Measurements from ENCODE around the gene TLK2.
A peak's percentile ranks its signal among the peaks of the same experiment; 100 is the strongest.
"Not testable (repeated sequence)": the region's sequence is repeated elsewhere in the genome, so short reads cannot be mapped to it uniquely, and the experiment has no call there.

The TLK2 gene

GRCh38 chr17:62464422-62464821 is 14.2 kb upstream of the TLK2 start:
- H3K27me3 ChIP-seq (ENCODE audit: control insufficient read depth, insufficient read depth, low read length); DNase-seq (ENCODE audit: low read depth, low spot score); H3K36me3 ChIP-seq (ENCODE audit: control insufficient read depth, insufficient read depth, low read length); H3K27ac ChIP-seq (ENCODE audit: low read length); H3K4me1 ChIP-seq (ENCODE audit: control insufficient read depth, insufficient read depth, low read length); H3K9me3 ChIP-seq (ENCODE audit: control insufficient read depth, insufficient read depth, low read length); H3K4me3 ChIP-seq (ENCODE audit: low read length): not testable (repeated sequence)
- WGBS (ENCODE audit: insufficient coverage, insufficient read length): no CpG with 5 or more reads among the region's 3 CpGs

GRCh38 chr17:62465271-62465670 is 13.4 kb upstream of the TLK2 start:
- DNase-seq (ENCODE audit: low read depth, low spot score); H3K4me1 ChIP-seq (ENCODE audit: control insufficient read depth, insufficient read depth, low read length); H3K27ac ChIP-seq (ENCODE audit: low read length); H3K4me3 ChIP-seq (ENCODE audit: low read length); H3K9me3 ChIP-seq (ENCODE audit: control insufficient read depth, insufficient read depth, low read length); H3K36me3 ChIP-seq (ENCODE audit: control insufficient read depth, insufficient read depth, low read length); H3K27me3 ChIP-seq (ENCODE audit: control insufficient read depth, insufficient read depth, low read length): not testable (repeated sequence)
- WGBS (ENCODE audit: insufficient coverage, insufficient read length): no CpG with 5 or more reads among the region's 7 CpGs

GRCh38 chr17:62470666-62471379 is 7.8 kb upstream of the TLK2 start:
- not testable (repeated sequence) for H3K27me3 ChIP-seq (ENCODE audit: control insufficient read depth, insufficient read depth, low read length); H3K9me3 ChIP-seq (ENCODE audit: control insufficient read depth, insufficient read depth, low read length); H3K27ac ChIP-seq (ENCODE audit: low read length); H3K4me3 ChIP-seq (ENCODE audit: low read length); DNase-seq (ENCODE audit: low read depth, low spot score); H3K36me3 ChIP-seq (ENCODE audit: control insufficient read depth, insufficient read depth, low read length); H3K4me1 ChIP-seq (ENCODE audit: control insufficient read depth, insufficient read depth, low read length)
- no CpG with 5 or more reads among the region's 8 CpGs for WGBS (ENCODE audit: insufficient coverage, insufficient read length)

- not testable (repeated sequence) for DNase-seq (ENCODE audit: low read depth, low spot score); H3K27ac ChIP-seq (ENCODE audit: low read length); H3K27me3 ChIP-seq (ENCODE audit: control insufficient read depth, insufficient read depth, low read length); H3K4me1 ChIP-seq (ENCODE audit: control insufficient read depth, insufficient read depth, low read length); H3K4me3 ChIP-seq (ENCODE audit: low read length); H3K36me3 ChIP-seq (ENCODE audit: control insufficient read depth, insufficient read depth, low read length); H3K9me3 ChIP-seq (ENCODE audit: control insufficient read depth, insufficient read depth, low read length)
- no CpG with 5 or more reads among the region's 9 CpGs for WGBS (ENCODE audit: insufficient coverage, insufficient read length)
Measured at GRCh38 chr17:62471380-62471880, 7.2 kb upstream of the TLK2 start.

DNA sequence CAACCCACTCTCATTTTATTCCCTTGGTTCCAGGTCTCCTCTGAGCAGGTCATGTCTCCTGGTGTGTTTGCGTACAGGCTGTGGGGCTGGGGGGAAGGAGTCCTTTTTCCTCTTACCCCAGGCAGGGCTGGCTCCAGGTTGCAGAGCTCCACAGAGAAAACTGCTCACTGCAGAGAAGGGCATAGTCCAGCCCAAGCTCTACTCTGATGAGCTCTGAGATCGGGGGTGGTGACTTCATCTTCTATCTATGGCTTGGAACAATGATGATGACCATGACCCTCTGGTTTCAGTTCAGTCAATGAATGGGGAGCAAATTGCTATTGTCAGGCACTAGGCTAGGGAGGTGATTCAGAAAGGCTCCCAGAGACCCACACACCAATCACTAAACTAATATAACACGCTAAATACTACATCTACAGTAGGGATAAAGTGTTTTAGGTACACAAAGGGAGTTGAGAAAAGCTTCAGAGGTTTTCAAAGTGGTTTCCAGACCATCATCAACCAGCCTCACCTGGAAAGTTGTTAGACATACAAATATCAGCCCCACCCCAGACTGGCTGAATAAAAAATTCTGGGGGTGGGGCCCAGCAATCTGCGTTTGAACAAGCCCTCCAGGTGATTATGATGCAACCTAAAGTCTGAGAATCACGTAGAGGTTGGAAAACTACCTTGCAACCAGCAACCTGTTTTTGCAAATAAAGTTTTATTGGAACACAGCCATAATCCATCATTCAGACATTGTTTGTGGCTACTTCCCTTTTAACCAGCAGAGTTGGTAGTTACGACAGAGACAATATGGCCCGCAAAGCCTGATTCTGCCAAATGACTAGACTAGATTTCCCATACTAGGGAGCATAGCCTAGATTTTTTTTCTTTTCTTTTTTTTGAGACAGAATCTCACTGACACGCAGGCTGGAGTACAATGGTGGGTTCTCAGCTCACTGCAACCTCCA is 5.3 kb upstream of the TLK2 start:
- H3K36me3 ChIP-seq (ENCODE audit: control insufficient read depth, insufficient read depth, low read length); H3K4me1 ChIP-seq (ENCODE audit: control insufficient read depth, insufficient read depth, low read length); H3K4me3 ChIP-seq (ENCODE audit: low read length); H3K27me3 ChIP-seq (ENCODE audit: control insufficient read depth, insufficient read depth, low read length); H3K27ac ChIP-seq (ENCODE audit: low read length); DNase-seq (ENCODE audit: low read depth, low spot score); H3K9me3 ChIP-seq (ENCODE audit: control insufficient read depth, insufficient read depth, low read length): not testable (repeated sequence)
- WGBS (ENCODE audit: insufficient coverage, insufficient read length): no CpG with 5 or more reads among the region's 8 CpGs

DNA sequence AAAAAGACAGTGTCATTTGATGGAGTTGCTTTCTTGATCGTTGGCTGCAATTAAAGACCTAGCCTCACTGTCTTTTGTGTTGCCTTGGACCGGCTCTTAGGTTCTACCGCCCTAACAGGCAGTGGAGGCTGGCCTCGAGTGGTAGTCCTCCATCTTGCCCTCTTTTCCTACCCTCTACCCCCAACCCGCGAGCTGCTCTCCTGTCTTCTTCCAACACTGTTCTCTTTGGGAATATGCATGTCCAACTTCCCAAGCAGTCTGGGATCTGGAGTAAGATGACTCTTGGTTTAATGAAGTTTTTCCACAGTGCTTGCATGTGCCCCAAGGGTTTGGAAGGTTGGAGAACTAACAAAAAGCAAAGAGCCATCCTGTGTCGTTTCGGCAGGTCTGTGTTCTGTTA is 1.5 kb upstream of the TLK2 start:
- H3K27ac ChIP-seq (ENCODE audit: low read length); DNase-seq (ENCODE audit: low read depth, low spot score); H3K9me3 ChIP-seq (ENCODE audit: control insufficient read depth, insufficient read depth, low read length); H3K36me3 ChIP-seq (ENCODE audit: control insufficient read depth, insufficient read depth, low read length); H3K27me3 ChIP-seq (ENCODE audit: control insufficient read depth, insufficient read depth, low read length); H3K4me1 ChIP-seq (ENCODE audit: control insufficient read depth, insufficient read depth, low read length); H3K4me3 ChIP-seq (ENCODE audit: low read length): not testable (repeated sequence)
- WGBS (ENCODE audit: insufficient coverage, insufficient read length): no CpG with 5 or more reads among the region's 8 CpGs

DNA sequence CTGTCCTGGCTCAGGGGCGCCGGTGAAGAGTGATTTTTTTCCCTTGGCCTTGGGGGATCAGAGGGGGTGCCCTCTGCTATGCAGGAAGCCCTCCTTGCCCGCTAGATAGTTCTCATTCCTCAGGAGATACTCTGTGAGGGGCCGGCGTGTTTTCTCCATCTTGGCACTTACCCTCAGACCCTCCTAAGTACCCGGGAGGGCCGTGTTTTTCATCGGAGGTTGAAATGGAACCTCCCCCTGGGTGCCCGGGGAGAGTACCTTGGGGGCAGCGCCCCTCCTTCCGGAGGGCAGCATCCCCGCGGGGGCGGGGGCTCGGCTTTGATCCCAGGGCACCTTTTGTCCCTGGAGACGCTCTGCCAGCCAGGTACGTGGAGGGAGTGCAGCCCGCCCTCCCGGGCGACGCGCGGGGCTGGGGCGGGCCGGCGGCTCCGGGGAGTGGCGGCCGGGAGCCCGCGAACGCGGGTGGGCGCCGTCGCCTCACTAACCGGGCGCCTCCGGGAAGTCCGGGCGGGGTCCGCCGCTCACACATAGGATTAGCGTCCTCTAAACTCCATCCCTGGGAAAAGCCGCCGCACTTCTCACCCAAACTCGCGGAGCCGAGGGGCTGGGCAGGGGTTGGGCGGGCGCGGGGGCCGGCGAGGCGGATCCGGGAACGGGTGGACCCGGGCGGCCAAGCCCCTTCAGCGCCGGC is 762 bp upstream of the TLK2 start:
- not testable (repeated sequence) for H3K9me3 ChIP-seq (ENCODE audit: control insufficient read depth, insufficient read depth, low read length); DNase-seq (ENCODE audit: low read depth, low spot score); H3K36me3 ChIP-seq (ENCODE audit: control insufficient read depth, insufficient read depth, low read length); H3K27me3 ChIP-seq (ENCODE audit: control insufficient read depth, insufficient read depth, low read length); H3K27ac ChIP-seq (ENCODE audit: low read length); H3K4me1 ChIP-seq (ENCODE audit: control insufficient read depth, insufficient read depth, low read length)
- peak overlapping the region; percentile 42 for H3K4me3 ChIP-seq (ENCODE audit: low read length)
- WGBS (ENCODE audit: insufficient coverage, insufficient read length): no CpG with 5 or more reads among the region's 61 CpGs

DNA sequence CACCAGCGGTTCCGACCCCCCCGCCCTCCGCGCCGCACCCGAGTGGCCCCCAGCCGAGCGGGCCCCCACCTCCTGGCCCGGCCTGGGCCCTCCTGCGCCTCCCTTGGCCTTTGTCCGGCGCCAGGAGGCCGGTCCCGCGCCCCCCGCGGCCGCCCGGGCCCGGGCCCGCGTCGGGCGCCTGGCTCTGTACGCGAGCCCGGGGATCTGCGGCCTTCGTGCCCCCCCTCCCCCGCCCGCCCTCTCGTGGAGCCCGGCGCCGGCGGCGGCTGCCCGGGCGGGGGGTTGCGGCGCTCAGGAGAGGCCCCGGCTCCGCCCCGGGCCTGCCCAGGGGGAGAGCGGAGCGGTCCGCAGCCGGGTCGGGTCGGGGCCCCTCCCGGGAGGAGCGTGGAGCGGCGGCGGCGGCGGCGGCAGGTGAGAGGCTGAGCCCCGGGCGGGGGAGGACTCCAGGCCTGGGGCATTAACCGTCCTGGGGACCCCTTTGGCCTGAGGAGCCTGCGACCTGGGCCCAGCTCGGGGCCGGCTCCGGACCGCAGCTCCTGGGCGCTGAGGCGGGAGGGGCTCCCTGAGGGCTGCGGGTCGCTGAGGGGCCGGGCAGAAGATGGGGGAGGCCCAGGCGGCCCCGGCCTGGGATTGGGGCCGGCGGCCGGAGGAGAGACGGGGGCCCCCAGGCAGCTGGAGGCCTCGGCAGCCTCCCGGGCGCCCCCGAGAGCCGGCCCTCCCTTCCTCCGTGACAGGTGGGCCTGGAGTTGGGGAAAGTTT is 434 bp downstream of the TLK2 start:
- not testable (repeated sequence) for H3K27ac ChIP-seq (ENCODE audit: low read length); H3K36me3 ChIP-seq (ENCODE audit: control insufficient read depth, insufficient read depth, low read length); DNase-seq (ENCODE audit: low read depth, low spot score); H3K4me1 ChIP-seq (ENCODE audit: control insufficient read depth, insufficient read depth, low read length); H3K9me3 ChIP-seq (ENCODE audit: control insufficient read depth, insufficient read depth, low read length); H3K27me3 ChIP-seq (ENCODE audit: control insufficient read depth, insufficient read depth, low read length)
- peak overlapping the region; percentile 90 for H3K4me3 ChIP-seq (ENCODE audit: low read length)
- no CpG with 5 or more reads among the region's 84 CpGs for WGBS (ENCODE audit: insufficient coverage, insufficient read length)

DNA sequence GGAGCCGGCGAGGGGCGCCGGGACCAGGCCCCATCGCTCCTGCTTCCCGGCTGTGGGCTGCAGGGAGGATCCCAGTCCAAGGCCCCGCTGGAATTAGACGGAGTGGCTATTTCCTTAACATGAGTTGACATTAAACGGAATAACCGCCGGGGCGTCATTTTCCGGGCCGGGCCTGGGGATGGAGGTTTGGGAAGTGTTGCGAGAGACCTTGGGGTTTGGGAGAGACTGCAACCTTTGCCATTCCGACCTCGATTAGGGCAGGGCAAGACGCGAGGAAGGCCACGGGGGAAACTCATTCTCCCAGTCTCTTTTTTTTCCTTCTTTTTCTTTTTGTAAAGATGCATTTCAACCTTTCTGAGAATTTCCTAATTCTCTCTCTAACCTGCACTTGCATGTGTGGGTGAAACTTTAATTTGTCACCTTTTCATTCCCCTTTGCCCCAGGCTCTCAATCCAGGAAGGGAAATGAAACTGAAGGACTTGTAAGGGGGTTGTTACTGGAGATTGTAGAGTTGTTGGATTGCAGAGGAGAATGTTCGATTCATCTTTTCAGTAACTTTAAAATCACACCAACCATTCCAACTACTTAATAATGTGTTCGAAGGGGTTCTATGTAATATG is 1.1 kb downstream of the TLK2 start:
- not testable (repeated sequence) for H3K9me3 ChIP-seq (ENCODE audit: control insufficient read depth, insufficient read depth, low read length); H3K27me3 ChIP-seq (ENCODE audit: control insufficient read depth, insufficient read depth, low read length); H3K4me1 ChIP-seq (ENCODE audit: control insufficient read depth, insufficient read depth, low read length); DNase-seq (ENCODE audit: low read depth, low spot score); H3K36me3 ChIP-seq (ENCODE audit: control insufficient read depth, insufficient read depth, low read length); H3K27ac ChIP-seq (ENCODE audit: low read length)
- no CpG with 5 or more reads among the region's 22 CpGs for WGBS (ENCODE audit: insufficient coverage, insufficient read length)
- peak overlapping the region; percentile 90; the same call in 1 of the 2 replicates for H3K4me3 ChIP-seq (ENCODE audit: low read length)
